Cardiac septum (tissue), 1 donor: ENCODE data around the gene PLD4. TPM values are rescaled to one million over a fixed set of nuclear protein-coding genes. Genes with fewer than 3 reads are reported as not detected.
A peak's percentile ranks its signal among the peaks of the same experiment; 100 is the strongest.

Source experiments
- DNase-seq: peaks from one replicate; pipeline ENCODE4 v3.0.0-alpha.2; 2020; ENCODE audit warnings: low spot score
- intact Hi-C: fragments of 100-400 bp; cut with DNase I; formaldehyde crosslinking; loops from one replicate; pipeline ENCODE4 v1.14.0; 2022
- total RNA-seq: library from RNA; stranded (reverse); fragmentation: NEBNext Ultra II Directional; extraction: Animal tissue kit (Norgen Biotek cat#: 25700); gene quantifications from one replicate; pipeline ENCODE4 v1.2.1, GENCODE V29; 2021
- donor health status: DM: no; HTN: no; CAD: no.

The PLD4 gene
- total RNA-seq, 1 donor from 2014 or later, result 0.51 TPM

- intact Hi-C loops, result loop anchor here (5.0 kb wide), 1 partner anchor 36 kb away; no protein-coding TSS in a partner anchor
- DNase-seq, result no peak
Measured at GRCh38 chr14:104968541-104969401, 44.1 kb downstream of the PLD4 start.

DNA sequence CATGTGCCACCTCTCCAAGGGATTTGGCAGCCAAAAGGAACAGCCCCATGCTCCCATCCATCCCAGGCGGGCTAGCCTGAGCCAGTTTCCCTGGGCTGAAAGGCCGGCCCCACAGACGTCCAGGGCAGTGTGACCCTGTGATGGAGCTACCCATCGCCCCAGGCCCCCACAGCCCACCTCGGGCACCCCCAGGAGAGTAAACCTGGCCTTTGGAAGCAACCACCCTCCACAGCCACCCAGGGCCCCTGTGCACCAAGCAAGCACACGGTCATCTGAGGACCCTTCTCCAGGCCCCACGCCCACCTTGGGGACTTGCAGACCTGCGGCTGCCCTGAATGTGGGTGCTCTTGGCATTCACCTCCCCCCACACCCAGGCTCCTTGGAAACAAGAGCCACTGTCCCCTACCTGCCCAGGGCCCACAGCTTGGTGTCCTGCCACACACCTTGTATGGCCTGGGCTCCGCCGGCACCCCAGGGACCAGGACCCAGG, 45.1 kb downstream of the PLD4 start:
- DNase-seq, result no peak
- intact Hi-C loops, result loop anchor here (5.0 to 10.0 kb wide), 2 partner anchors 37 to 215 kb away; partner anchors contain the start of gene NUDT14

DNA sequence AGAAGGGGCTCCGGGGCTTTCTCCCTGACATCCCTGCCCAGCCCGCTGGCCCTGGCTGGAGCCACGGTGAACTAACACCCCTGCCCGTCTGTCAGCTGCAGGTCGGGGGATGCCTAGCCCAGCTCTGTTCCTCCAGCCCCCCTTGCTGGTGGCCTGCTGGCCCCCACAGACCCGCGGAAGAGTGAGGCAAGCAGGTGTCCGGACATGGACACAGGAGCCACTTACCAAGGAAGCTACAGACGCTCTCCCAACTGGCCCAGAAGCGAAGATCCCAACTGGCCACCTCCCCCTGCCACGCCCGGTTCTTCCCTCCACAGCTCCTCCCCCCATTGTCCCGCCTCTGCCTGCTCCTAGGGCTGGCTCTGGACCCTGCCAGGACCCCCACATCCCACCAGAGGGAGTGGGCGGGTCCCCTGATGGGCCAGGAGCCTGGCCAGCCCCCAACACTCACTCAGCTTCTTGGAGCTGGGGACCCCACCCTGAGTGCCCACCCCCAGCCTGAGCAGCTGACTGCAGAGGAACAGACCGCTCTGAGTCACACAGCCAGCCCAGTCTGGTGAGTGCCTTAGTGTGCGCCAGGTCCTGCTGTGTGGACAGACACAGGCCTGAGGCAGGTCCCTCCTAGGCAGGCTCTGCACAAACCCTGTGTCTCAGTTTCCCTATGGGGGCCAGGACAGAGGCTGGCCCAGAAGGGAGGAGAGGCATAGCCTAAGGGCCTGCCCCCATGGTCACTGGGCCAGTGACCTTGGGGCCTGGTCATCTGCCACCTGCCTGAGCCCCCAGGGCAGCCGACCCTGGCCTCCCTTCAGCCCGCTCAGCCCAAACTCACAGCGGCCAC, 45.8 kb downstream of the PLD4 start:
- DNase-seq, result no peak
- intact Hi-C loops, result loop anchor here (10.0 kb wide), 1 partner anchor 214 kb away; the partner anchor contains the start of gene NUDT14

DNA sequence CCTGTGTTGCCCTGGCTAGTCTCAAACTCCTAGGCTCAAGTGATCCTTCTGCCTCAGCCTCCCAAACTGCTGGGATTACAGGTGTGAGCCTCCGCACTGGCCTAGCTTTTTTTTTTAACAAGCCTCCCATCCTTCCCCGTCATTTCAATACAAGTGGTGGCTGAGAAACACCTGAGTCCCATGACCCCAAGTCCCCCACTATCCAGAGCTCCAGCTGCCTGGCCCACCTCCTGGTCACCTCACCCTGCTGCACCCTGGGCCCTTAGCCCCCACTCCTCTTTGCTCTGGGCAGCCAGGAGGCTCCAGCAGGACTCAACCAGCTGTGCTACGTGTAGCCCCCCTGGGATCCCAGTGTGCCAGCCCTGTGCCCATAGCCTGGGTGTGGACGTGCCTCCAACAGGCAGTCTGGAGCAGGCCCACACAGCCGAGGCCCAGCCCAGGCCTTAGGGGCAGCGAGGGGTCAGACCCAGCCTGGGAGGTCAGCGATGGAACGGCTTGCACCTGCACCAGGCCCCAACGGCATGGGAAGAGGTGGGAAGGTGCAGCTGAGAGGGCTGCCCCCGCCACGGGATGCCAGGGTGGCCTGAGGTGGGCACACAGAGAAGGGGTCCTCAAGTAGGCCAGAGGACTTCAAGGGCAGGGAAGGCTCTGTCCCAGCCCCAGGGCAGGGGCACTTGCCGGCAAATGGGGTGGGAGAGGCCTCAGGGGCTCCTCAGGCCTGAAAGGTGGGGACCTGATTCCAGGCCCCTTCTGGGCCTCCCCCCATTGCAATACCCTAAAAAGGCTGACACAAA, 47.0 kb downstream of the PLD4 start:
- no peak for DNase-seq
- intact Hi-C loops, result loop anchor here (10.0 kb wide), 1 partner anchor 213 kb away; the partner anchor contains the start of gene NUDT14

GRCh38 chr14:104972301-104973134, 47.8 kb downstream of the PLD4 start:
- intact Hi-C loops, result loop anchor here (10.0 kb wide), 1 partner anchor 212 kb away; the partner anchor contains the start of gene NUDT14
- no peak for DNase-seq

- intact Hi-C loops, result loop anchor here (10.0 kb wide), 1 partner anchor 212 kb away; the partner anchor contains the start of gene NUDT14
- peak; percentile 88 for DNase-seq
Measured at GRCh38 chr14:104973135-104973384, 48.4 kb downstream of the PLD4 start.

- intact Hi-C loops, result loop anchor here (10.0 kb wide), 1 partner anchor 211 kb away; the partner anchor contains the start of gene NUDT14
- no peak for DNase-seq
Measured at GRCh38 chr14:104973385-104974145, 48.9 kb downstream of the PLD4 start.

DNA sequence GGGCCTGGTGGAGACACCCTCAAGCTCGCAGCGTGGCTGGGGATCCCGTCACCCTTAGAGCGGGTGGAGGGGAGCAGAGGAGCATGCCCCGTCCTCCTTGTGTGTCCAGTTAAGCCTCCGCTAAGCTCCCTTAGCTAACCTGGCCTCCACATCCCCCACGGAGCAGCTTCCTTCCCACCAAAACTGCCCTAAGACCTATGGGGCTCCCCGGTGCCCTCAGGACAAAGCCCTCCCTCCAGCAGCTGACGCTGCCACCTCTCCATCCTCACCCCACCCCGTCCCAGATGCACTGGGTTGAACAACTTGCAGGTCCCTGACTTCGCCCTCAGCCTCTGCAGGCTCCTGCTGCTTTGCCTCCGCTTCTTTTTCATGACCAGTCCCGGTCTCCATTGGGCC, 49.5 kb downstream of the PLD4 start:
- DNase-seq, result no peak
- intact Hi-C loops, result loop anchor here (10.0 kb wide), 1 partner anchor 211 kb away; the partner anchor contains the start of gene NUDT14

- DNase-seq, result no peak
- intact Hi-C loops, result loop anchor here (10.0 kb wide), 1 partner anchor 210 kb away; the partner anchor contains the start of gene NUDT14
Measured at GRCh38 chr14:104974665-104975390, 50.1 kb downstream of the PLD4 start.

DNA sequence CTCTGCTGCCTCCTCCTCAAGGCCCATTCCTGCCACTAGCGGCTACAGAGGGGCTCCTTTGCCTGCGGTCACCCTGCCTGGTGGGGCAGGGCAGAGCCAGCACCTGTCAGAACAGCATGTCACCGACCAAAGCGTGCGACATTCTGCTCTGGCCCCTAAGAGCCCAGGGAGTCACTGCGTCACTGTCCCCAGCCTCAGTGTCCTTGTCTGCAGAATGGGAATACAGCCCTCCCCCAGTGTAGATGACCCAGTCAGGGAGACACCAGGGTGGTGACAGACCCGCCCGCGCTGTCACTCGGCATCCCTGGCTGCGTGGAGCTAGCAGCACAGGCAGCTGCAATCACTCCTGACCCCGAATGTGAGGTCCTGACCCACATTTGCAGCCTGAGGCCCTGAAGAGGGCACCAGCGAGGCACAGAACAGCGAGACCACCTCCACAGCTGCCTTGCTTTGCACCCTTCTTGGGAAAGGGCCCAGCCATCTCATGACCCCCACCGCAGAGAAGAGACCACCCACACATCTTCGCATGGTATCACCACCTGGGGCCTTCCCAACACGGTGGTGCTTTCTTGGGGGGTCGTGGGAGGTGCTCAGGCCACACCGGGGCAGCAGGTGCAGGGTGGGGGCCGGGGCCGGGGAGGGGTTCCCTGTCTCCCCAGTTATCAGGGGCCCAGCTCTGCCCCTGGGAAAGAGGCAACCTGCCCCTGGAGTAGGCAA, 51.0 kb downstream of the PLD4 start:
- no peak for DNase-seq
- intact Hi-C loops, result loop anchor here (2.0 to 10.0 kb wide), 3 partner anchors 69 to 209 kb away; partner anchors contain the start of gene NUDT14

- intact Hi-C loops, result loop anchor here (2.0 to 10.0 kb wide), 3 partner anchors 68 to 208 kb away; partner anchors contain the start of gene NUDT14
- peak; percentile 93 for DNase-seq
Measured at GRCh38 chr14:104976198-104977007, 51.7 kb downstream of the PLD4 start.

DNA sequence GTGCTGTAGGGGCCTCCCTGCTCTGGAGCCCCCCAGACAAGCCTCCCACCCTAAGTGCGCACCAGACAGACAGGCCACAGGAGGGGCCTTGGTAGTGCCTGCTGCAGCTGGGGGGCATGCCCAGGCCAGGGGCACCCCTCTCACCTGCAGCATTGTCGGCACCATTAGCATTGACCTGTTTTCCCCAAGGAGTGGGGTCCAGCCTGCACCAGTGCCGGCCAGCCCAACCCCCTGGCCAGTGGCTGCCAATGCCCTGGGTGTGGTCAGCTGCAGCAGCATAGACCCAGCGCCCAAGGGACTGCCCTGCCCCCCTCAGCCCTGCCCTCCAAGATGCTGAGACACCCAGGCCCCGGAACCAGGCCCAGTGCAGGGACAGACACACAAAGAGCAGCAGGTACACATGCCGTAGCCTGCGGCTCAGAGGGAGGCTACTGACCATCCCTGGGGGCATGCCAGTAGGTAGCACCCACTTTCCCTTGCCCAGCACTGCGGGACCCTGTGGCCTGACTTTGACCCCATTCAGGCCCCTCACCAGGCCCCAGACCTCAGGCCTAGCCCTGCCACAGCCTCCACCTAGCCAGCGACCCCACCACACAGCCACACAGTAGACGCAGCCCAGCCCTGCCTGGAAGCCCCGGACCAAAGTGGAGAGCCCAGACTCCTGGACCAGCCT, 52.5 kb downstream of the PLD4 start:
- no peak for DNase-seq
- intact Hi-C loops, result loop anchor here (2.0 to 10.0 kb wide), 3 partner anchors 68 to 208 kb away; partner anchors contain the start of gene NUDT14

- peak; percentile 58 for DNase-seq
Measured at GRCh38 chr14:104977681-104978653, 53.3 kb downstream of the PLD4 start, which contains the start of gene AHNAK2. TSS of gene AHNAK2 (minus strand) at chr14:104978374. CDS start at chr14:104978237, 137 bp downstream.

More at GRCh38 chr14:104977681-104978653, 53.3 kb downstream of the PLD4 start, which contains the start of gene AHNAK2:
- intact Hi-C loops, result loop anchor here (2.0 to 10.0 kb wide), 3 partner anchors 67 to 207 kb away; partner anchors contain the start of gene NUDT14
